ENCODE measurements around the gene BCL11B. TPM values are rescaled to one million over a fixed set of nuclear protein-coding genes. Genes with fewer than 3 reads are reported as not detected.

BCL11B gene
- total RNA-seq, 4 donors from 2014 or later, result 0.68 to 1.5 (median 0.85) TPM

- TF ChIP-seq CTCF (IDR thresholded peaks at IDR 0.05; ENCODE audit: low read depth), result no peak
Observed at GRCh38 chr14:99265571-99265970, 6.4 kb downstream of the BCL11B start.

- TF ChIP-seq CTCF (IDR thresholded peaks at IDR 0.05; ENCODE audit: low read depth), result no peak
Observed at GRCh38 chr14:99264691-99265450, 7.1 kb downstream of the BCL11B start.

- no peak for TF ChIP-seq CTCF (IDR thresholded peaks at IDR 0.05; ENCODE audit: low read depth)
Observed at GRCh38 chr14:99263564-99264330, 8.2 kb downstream of the BCL11B start.

GRCh38 chr14:99262977-99263448 lies 9.0 kb downstream of the BCL11B start:
- no peak for TF ChIP-seq CTCF (IDR thresholded peaks at IDR 0.05; ENCODE audit: low read depth)

- no peak for TF ChIP-seq CTCF (IDR thresholded peaks at IDR 0.05; ENCODE audit: low read depth)
Observed at GRCh38 chr14:99261912-99262787, 9.8 kb downstream of the BCL11B start.

GRCh38 chr14:99260587-99261551 lies 11.1 kb downstream of the BCL11B start:
- no peak for TF ChIP-seq CTCF (IDR thresholded peaks at IDR 0.05; ENCODE audit: low read depth)

All from subcutaneous adipose tissue (tissue), 4 donors.